Esophagus mucosa (tissue), 1 donor: Measurements from ENCODE around the gene DIPK1B. TPM values are rescaled to one million over a fixed set of nuclear protein-coding genes. Genes with fewer than 3 reads are reported as not detected.
"Not testable (repeated sequence)": the region's sequence is repeated elsewhere in the genome, so short reads cannot be mapped to it uniquely, and the experiment has no call there.

Experiments
- ATAC-seq: fragments of 200-7000 bp; cut with Tn5 transposase; one replicate; pipeline ENCODE4 v1.9.1; 2020
- total RNA-seq: library from RNA; stranded (reverse); gene quantifications from one replicate; pipeline ENCODE4 v1.2.4, GENCODE V29; 2023
- donor health status: DM: yes; HTN: yes; CAD: no.

Gene DIPK1B
- total RNA-seq, 1 donor from 2014 or later = 0.76 TPM

DNA sequence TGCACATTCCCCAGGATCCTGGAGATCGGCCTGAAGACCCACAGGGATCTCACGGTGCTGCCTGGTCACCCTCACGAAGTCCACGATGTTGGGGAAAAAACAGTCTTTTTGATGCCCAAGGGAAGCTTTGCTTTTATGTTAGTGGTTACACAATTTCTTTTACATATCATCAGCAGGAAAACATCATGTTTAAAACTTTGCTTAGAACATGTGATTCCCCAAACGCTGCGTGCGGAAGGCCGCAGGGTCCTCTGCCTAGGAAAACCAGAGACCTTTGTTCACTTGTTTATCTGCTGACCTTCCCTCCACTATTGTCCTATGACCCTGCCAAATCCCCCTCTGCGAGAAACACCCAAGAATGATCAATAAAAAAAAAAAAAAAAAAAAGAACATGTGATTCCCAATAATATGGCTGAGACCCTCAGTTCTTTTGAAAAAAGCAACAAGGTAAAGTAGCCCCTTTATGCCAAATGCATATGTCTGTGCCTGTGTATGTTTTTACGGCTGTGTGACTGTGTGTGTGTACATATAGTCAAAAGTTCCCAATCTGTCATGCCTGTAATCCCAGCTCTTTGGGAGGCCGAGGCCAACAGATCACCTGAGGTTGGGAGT lies 13.6 kb upstream of the DIPK1B start:
- ATAC-seq = no peak

- ATAC-seq = no peak
These were observed 12.1 kb upstream of the DIPK1B start for GRCh38 chr9:136700304-136700703.

DNA sequence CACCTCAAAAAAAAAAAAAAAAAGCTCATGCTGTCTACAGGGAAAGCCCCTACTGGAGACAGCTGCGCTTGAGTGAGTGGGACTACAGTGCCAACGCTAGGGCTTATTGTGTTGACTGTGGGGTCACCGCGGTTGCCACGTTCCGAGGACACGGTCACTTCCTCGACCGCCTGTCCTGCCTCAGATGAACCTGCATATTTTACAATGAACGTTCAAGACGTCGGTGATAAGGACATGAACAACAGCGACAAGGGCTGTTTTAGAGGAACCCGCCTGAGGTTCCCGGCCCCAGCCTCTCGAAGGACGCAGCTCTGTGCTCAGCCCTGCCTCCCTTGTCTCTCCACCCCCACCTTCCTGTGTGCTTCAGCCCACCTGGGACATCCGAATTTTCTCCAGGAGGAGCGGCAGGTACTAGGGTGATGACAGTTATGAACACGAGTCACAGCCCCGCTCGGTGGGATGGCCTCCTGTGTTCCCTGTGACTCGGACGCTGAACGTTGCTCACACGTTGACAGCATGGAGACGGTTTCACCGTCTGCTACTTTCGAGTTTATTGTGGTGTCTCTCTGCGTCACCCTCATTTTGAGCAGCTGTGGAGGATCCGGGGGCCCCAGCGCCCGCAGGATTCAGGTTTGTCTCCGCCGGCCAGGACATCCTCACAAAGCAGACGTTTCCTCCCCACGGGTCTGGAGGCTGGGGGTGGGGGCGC lies 11.3 kb upstream of the DIPK1B start:
- ATAC-seq = peak; percentile 4

DNA sequence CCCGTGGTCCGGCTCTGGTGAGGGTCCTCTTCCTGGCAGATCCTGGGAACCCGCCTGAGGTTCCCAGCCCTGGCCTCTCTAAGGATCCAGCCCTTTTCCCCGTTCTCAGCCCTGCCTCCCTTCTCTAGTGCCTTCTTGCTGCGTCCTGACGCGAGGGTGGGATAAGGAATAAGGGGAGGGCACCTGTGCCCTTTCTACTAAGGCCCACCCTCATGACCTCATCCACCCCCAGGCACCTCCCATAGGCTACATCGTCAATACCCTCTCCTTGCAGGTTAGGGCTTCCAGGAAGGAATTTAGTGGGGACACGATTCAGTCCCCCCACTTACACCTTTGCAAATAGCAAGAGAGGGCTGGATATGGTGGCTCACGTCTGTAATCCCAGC lies 10.7 kb upstream of the DIPK1B start:
- ATAC-seq = peak; percentile 6

DNA sequence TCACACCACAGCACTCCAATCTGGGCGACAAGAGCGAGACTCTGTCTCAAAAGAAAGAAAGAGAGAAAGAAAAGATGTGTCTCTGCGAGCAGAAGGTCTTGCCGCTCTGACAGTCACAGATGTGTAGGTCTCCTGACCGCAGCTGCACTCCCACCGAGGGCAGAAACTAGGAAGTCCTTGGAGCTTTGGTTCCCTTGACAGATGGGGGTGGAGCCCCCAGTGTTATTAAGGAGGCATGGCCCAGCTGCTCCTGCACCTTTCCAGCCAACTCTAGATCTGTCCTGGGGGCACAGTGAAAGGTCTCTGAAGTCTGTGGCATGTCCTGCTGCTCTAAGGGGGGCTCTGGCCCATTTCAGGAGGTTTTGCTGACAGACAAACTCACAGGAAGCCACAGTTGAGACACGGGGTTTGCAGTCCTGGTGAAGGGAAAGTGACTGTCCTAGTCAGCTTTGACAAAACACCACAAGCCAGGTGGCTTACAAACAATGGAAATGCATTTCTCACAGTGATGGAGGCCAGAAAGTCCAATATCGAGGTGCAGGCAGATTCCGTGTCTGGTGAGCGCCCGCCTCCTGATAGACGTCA lies 9.0 kb upstream of the DIPK1B start:
- no peak for ATAC-seq

DNA sequence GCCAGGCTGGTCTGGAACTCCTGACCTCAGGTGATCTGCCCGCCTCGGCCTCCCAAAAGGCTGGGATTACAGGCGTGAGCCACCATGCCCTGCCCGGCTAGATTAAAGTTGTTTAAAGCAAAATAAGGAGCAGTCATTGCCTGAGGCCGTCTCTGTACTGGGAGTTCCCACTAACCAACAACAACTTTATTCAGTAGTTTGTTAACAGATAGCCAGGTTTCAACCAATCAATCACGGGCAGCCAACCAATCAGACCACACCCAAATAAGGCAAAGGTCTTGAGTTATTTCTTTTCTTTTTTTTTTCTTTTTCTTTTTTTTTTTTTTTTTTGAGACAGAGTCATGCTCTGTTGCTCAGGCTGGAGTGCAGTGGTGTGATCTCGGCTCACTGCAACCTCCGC lies 7.6 kb upstream of the DIPK1B start:
- ATAC-seq = not testable (repeated sequence)

- ATAC-seq = no peak
These were observed 6.8 kb upstream of the DIPK1B start for GRCh38 chr9:136705564-136705963.

DNA sequence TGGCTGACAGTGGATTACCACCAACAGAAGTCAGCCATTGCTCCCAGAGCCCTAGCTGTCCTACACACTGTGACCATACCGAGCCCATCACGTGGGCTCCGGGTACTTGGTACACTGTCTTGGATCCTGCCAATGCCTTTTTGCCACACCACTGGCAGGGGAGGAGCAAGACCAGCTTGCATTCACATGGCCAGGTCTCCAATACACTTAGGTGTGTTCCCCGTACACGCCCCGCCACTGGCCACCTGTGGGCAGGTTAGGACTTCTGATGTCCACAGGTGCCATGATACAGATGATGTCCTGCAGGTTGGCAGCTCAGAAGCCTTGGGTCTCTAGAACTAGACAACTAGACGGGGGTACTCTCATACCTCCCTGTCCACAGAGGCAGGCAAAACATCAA lies 5.4 kb upstream of the DIPK1B start:
- no peak for ATAC-seq

DNA sequence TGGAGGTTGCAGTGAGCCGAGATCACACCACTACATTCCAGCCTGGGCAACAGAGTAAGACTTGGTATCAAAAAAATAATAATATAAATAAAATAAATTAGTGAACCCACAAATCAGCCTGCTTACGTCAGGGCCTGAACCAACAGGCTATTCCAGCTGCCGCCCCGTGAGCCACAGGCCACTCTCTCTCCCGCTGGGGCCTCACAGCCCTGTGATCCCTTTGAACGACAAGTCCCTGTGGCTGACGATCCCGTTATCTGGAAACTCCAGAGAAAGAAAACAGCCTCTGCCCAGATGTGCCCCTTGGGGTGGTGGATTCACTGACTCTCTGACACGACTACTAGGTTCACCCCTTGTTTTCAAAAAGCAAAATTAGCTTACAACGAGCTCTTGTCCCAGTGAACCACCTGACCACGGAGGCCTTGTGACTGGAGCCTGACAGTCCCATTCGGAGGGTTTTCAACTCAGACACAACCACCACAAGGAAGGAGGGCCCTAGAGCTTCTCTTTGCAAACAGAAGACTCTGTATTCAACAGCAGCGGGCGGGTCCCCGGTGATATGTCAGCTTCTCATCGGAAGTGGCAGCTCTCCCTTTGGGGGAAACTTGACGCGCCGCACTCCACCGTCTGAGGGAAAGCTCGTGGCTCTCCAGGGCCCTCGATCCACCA lies 4.4 kb upstream of the DIPK1B start:
- no peak for ATAC-seq

GRCh38 chr9:136709454-136710109 lies 2.8 kb upstream of the DIPK1B start:
- ATAC-seq = no peak

- no peak for ATAC-seq
These were observed 1.8 kb upstream of the DIPK1B start for GRCh38 chr9:136710543-136710942.

GRCh38 chr9:136711219-136711648 lies 1.1 kb upstream of the DIPK1B start:
- not testable (repeated sequence) for ATAC-seq

DNA sequence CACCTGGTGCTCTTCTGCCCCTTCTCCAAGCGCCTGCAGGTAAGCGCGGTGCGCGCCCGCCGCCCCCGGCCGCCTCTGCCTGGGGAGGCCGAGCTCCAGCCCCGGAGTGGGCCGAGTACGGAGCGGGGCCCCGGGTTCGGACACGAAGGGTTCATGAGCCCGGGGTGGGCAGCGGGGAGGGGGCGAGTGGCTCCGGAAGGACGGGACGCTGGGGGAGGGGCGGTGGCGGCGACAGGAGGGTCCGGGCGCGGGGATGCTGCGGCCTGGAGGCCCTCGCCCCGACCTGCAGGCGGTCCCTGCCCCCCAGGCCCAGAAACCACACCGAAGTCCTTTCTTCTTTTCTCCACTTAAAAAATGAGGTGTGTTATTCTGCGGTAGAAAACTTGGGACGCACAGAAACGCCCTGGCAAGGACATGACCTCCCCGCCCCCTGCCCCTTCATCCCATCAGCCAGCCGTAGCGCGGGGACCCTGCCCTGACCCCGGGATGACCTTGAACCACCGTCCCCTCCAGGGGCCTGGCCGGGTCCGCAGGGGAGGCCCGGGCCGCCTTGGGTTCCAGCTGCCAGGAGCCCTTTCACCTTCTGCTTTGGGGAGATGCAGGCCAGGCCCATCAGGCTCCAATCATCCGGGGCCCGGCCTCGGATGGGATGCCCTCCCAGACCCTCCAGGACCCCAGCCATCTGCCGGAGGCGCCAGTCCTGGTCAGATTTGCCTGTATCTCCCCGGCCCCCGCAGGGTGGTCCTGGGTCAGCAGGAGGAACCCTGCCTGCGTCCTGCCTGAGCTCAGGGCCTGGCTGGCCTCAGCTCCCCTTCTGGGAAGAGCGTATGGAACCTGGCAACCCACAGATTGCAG lies 545 bp downstream of the DIPK1B start:
- no peak for ATAC-seq

DNA sequence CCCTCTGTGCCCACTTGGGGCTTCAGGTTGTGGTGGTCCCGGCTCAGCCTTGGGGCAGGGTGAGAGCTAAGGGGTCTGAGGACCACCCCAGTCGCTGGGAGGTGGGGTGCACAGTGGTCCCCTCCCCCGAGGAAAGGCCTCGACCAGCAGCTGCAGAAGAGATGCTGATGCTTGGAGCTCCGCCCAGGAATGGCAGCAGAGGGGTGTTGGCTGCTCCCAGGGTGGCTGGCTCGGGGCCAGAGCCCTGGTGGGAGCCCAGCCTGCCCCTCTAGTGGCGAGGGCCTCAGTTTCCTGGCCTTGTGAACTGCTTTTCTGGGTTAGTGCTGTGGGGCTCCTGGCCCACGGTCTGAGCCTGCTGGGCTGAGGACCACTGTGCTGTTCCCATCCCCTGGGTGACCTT lies 1.2 kb downstream of the DIPK1B start:
- ATAC-seq = no peak

DNA sequence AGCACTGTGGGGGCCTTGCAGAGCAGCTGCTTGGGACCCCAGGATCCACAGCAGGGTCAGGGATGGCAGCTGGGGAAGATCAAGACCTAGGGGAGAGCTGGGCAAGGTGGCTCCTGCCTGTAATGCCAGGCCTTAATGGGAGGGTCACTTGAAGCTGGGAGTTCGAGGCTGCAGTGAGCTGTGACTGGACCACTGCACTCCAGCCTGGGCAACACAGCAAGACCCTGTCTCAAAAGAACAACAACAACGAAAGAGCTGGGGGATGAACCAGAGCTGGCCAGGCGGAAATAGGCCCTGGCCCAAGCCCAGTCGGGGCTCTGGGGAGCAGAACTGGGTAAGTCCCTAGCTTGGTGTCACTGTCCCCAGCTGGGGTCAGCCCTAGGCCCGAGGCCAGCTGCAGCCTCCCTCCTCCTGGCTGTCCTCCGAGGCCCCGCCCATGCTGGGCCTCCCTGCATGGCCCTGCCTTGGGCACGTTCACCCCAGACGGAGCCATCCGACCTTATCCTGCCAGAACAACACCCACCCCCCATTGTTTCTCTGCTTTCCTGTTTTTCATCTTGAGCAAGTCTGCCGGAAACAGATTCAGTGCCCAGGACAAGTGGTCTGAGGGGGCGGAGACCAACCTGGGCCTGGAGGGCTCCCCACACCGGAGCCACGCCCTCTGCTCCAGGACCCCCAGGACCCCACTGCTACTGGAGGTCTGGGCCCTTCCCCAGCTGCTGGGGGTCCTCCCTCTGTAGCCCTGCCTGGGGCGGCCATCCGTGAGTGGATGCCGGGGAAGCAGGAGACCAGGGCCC lies 1.9 kb downstream of the DIPK1B start:
- peak; percentile 21 for ATAC-seq

DNA sequence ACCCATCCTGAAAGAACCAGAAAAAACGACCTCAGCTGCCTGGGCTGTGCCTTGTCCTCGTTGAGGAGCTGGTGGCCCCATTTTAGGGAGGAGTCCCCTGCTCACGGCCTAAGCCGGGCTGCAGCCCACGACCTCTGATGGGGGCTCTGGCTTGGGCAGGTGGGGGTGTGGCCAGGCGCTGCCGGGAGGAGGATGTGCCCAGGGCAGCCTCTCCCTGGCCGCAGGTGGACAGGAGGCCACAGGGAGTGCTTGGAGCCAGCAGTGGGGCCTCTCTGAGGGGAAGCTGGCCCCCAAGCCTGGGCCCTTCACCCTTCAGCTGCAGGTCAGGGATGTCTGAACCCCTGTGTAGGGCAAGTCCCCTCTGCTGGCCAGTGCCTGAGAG lies 2.5 kb downstream of the DIPK1B start:
- no peak for ATAC-seq

GRCh38 chr9:136717399-136717798 lies 5.0 kb downstream of the DIPK1B start:
- no peak for ATAC-seq

GRCh38 chr9:136718345-136719194 lies 6.2 kb downstream of the DIPK1B start:
- ATAC-seq = no peak

GRCh38 chr9:136719195-136719880 lies 7.0 kb downstream of the DIPK1B start:
- ATAC-seq = peak; percentile 3
